Measurements from ENCODE around the gene YJU2. TPM values are rescaled to one million over a fixed set of nuclear protein-coding genes. Genes with fewer than 3 reads are reported as not detected.

YJU2 gene
- total RNA-seq, 2 donors from 2014 or later, result 15.8 to 25.8 TPM

DNA sequence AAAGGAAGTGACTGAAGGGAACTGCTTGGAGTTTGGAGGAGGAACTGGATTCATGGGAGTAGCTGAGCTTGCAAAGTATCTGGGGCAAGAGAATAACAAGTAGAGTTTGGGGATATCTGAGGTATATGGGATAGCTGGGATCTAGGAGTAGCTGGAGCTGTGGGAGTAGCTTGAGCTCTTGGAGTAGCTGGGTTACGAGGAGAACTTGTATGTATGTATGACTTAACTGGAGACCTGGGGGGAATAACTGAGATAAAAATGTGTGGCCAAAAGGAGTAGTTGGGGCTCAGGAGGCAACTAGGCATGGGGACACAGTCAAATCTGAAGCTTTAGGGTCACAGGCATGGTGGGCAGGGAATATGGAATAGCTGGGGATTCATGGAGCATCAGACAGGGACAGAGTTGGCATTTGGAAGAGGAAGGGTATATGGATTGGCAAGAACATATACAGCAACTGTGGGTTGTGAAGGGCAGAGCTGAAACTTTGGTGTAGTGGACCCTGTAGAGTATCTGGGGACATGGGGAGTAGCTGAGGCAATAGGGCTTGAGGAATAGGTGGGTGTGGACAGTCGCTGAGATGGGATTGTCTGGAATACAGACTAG is 45.8 kb upstream of the YJU2 start:
- H3K9me3 ChIP-seq, result no peaks in the 10 kb centered on the region
- H3K9ac ChIP-seq (ENCODE audit: low read depth in 2 of 2, low read length in 2 of 2), result no peak overlapping the region
- intact Hi-C loops (cut with DNase I), result loop anchor here (10.0 kb wide), 1 partner anchor 346 kb away; no protein-coding TSS in a partner anchor
- H3K27ac ChIP-seq, result no peak overlapping the region
- H3K4me3 ChIP-seq, result no peak overlapping the region
- no peak for DNase-seq
- no peaks in the 10 kb centered on the region for H3K4me1 ChIP-seq
- peaks cover 21% of the 10 kb centered on the region for H3K27me3 ChIP-seq
- TF ChIP-seq, protein P1, sequence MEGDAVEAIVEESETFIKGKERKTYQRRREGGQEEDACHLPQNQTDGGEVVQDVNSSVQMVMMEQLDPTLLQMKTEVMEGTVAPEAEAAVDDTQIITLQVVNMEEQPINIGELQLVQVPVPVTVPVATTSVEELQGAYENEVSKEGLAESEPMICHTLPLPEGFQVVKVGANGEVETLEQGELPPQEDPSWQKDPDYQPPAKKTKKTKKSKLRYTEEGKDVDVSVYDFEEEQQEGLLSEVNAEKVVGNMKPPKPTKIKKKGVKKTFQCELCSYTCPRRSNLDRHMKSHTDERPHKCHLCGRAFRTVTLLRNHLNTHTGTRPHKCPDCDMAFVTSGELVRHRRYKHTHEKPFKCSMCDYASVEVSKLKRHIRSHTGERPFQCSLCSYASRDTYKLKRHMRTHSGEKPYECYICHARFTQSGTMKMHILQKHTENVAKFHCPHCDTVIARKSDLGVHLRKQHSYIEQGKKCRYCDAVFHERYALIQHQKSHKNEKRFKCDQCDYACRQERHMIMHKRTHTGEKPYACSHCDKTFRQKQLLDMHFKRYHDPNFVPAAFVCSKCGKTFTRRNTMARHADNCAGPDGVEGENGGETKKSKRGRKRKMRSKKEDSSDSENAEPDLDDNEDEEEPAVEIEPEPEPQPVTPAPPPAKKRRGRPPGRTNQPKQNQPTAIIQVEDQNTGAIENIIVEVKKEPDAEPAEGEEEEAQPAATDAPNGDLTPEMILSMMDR (IDR thresholded peaks at IDR 0.05), result no peak
- no peaks in the 10 kb centered on the region for H3K36me3 ChIP-seq

DNA sequence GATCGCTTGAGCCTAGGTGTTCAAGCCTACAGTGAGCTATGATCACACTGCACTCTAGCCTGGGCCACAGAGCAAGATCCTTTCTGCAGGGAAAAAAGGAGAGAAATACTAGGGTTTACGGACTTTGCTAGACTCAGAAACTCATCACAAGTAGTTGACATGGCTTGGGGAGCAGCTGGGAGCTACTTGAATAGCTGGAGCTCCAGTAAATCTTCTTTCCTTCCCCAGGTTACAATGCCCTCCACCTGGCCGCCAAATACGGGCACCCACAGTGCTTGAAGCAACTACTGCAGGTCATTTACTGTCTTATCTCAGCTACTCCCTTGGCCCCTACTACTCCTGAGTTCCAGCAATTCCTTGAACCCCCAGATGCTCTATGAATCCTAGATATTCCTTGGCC is 45.1 kb upstream of the YJU2 start:
- no peak overlapping the region for H3K4me3 ChIP-seq
- H3K9me3 ChIP-seq, result no peaks in the 10 kb centered on the region
- TF ChIP-seq, protein P1 (IDR thresholded peaks at IDR 0.05), result no peak
- intact Hi-C loops (cut with DNase I), result loop anchor here (10.0 kb wide), 1 partner anchor 347 kb away; no protein-coding TSS in a partner anchor
- peaks cover 19% of the 10 kb centered on the region for H3K27me3 ChIP-seq
- H3K4me1 ChIP-seq, result no peaks in the 10 kb centered on the region
- no peak for DNase-seq
- H3K9ac ChIP-seq (ENCODE audit: low read depth in 2 of 2, low read length in 2 of 2), result no peak overlapping the region
- H3K27ac ChIP-seq, result no peak overlapping the region
- H3K36me3 ChIP-seq, result no peaks in the 10 kb centered on the region

DNA sequence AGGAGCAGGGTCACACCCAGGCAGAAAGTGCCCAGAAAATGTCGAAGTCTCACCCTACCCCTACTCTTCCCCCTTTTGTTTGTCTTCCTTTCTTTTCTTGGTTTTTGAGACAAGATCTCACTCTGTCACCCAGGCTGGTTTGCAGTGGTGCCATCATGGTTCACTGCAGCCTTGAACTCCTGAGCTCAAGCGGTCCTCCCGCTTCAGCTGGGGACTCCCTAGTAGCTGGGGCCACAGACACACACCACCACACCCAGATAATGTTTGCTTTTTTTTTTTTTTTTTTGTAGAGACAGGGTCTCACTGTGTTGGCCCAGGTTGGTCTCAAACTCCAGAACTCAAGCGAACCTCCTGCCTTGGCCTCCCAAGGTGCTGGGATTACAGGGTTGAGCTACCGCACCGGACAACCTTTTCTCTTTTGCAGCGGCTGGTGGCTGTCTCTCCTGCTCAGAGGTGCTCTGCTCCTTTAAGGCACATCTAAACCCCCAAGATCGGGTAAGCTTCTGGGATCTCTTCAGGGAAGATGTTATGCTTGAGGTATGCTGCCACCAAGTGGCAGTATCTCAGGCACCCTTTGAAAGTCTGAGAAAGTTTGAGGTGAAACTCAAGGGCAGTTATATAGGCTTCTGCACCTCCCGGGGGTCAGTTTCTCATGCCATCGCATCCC is 39.9 kb upstream of the YJU2 start:
- no peaks in the 10 kb centered on the region for H3K27me3 ChIP-seq
- TF ChIP-seq, protein P1 (IDR thresholded peaks at IDR 0.05), result no peak
- H3K4me1 ChIP-seq, result no peaks in the 10 kb centered on the region
- intact Hi-C loops (cut with DNase I), result loop anchor here (5.0 to 10.0 kb wide), 2 partner anchors 220 to 352 kb away; partner anchors contain the start of gene EEF2
- no peak overlapping the region for H3K9ac ChIP-seq (ENCODE audit: low read depth in 2 of 2, low read length in 2 of 2)
- H3K36me3 ChIP-seq, result no peaks in the 10 kb centered on the region
- no peak for DNase-seq
- H3K27ac ChIP-seq, result no peak overlapping the region
- H3K4me3 ChIP-seq, result no peak overlapping the region
- H3K9me3 ChIP-seq, result no peaks in the 10 kb centered on the region

DNA sequence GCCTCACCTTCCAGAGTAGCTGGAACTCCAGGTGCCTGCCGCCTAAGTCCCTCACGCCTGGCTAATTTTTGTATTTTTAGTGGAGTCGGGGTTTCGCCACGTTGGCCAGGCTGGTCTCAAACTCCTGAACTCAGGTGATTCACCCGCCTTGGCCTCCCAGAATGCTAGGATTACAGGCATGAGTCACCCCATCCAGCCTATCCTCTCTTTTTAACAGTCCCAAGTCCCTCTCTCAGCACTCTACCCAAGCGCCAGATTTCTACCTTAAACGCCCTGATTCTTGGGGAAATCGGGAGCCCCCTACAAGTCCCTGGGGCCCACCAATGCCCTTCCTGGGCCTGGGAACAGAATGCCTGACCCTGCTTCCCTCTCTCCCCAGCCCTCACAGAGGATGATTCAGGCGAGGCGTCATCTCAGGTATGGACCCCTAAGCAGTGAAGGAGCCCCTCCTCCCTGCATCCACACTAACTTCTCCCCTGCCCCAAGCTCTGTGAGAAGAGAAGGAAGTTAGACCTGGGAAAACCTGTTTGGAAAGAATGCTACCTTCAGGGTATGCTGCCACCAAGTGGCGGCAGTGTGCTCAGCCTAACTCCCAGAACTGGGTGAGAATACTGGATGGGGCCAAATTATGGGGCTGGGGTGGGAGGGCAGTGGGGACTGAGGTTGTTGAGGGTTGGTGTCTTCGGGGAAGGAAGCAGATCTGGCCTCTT is 38.3 kb upstream of the YJU2 start:
- H3K4me1 ChIP-seq, result no peaks in the 10 kb centered on the region
- no peaks in the 10 kb centered on the region for H3K9me3 ChIP-seq
- peak; percentile 49 for DNase-seq
- no peak overlapping the region for H3K9ac ChIP-seq (ENCODE audit: low read depth in 2 of 2, low read length in 2 of 2)
- TF ChIP-seq, protein P1 (IDR thresholded peaks at IDR 0.05), result no peak
- H3K4me3 ChIP-seq, result no peak overlapping the region
- no peaks in the 10 kb centered on the region for H3K36me3 ChIP-seq
- intact Hi-C loops (cut with DNase I), result loop anchor here (5.0 to 10.0 kb wide), 2 partner anchors 221 to 354 kb away; partner anchors contain the start of gene EEF2
- H3K27me3 ChIP-seq, result no peaks in the 10 kb centered on the region
- no peak overlapping the region for H3K27ac ChIP-seq

DNA sequence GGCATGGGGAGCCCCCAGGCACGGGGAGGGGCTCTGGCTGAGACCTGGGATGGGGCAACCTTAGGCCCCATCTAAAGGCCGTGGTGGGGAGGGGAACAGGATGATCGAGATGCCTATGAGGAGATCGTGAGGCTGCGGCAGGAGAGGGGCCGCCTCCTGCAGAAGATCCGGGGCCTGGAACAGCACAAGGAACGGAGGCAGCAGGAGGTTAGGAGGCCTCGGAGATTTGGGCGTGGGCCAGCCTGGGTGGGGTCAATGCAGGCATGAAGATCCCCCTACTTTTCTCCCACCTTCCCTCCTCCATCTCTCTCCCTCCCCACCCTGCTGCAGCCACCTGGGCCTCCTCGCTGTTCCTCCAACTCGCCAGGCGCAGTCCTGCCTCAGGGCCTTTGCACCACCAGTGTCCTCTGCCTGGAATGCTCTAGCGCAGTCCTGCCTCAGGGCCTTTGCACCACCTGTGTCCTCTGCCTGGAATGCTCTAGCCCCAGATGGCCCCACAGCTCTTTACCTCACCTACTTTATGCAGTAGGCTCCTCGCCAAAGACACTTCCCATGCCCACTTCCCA is 36.6 kb upstream of the YJU2 start:
- TF ChIP-seq, protein P1 (IDR thresholded peaks at IDR 0.05), result no peak
- Histone ChIP-seq H3K9ac (ENCODE audit: low read depth in 2 of 2, low read length in 2 of 2) (no peak overlapping the region), H3K27ac (no peak overlapping the region), H3K36me3 (no peaks in the 10 kb centered on the region), H3K27me3 (no peaks in the 10 kb centered on the region), H3K4me1 (no peaks in the 10 kb centered on the region), H3K9me3 (no peaks in the 10 kb centered on the region), H3K4me3 (no peak overlapping the region)
- no peak for DNase-seq
- intact Hi-C loops (cut with DNase I), result no loop called here

All from colonic mucosa (tissue), 4 donors.